MCF 10A (cell line): ENCODE data around the gene GMDS. TPM values are rescaled to one million over a fixed set of nuclear protein-coding genes. Genes with fewer than 3 reads are reported as not detected.

Experiments used
- BruUV-seq: library from RNA; stranded (reverse); fragments of 400-500 nt; replicated peaks from 2 replicates; lab custom pipeline; 2021; lab: Mats Ljungman, UMichigan
- CTCF ChIA-PET: fragments of 300-600 bp; sonication (Branson Sonifier 250); formaldehyde crosslinking; extraction: SDS; loops from one replicate; lab custom pipeline; 2021; ENCODE audit warnings: antibody characterized with exemption, inconsistent platforms; lab: Yijun Ruan, JAX
- POLR2A ChIA-PET: fragments of 300-600, 350-650 bp; sonication (Branson Sonifier 250); formaldehyde crosslinking; extraction: SDS; loops from one replicate; lab custom pipeline; 2020; ENCODE audit warnings: antibody characterized with exemption, inconsistent platforms; lab: Yijun Ruan, JAX
- DNase-seq: peaks from one replicate; pipeline ENCODE4 v3.0.0-alpha.2; 2018; ENCODE audit not compliant: unreplicated experiment
- H3K27ac Mint-ChIP-seq: one replicate; pipeline ENCODE4 v1.8.0; 2022; ENCODE audit warnings: mild to moderate bottlenecking, low read depth, mixed read lengths; ENCODE audit not compliant: unreplicated experiment
- H3K27me3 Mint-ChIP-seq: one replicate; pipeline ENCODE4 v1.8.0; 2022; ENCODE audit warnings: mixed read lengths; ENCODE audit not compliant: insufficient read depth, unreplicated experiment
- H3K36me3 Mint-ChIP-seq: one replicate; pipeline ENCODE4 v1.8.0; 2022; ENCODE audit warnings: mild to moderate bottlenecking, moderate library complexity, mixed read lengths; ENCODE audit not compliant: insufficient read depth, unreplicated experiment
- H3K4me1 Mint-ChIP-seq: one replicate; pipeline ENCODE4 v1.8.0; 2022; ENCODE audit warnings: mixed read lengths; ENCODE audit not compliant: insufficient read depth, unreplicated experiment
- H3K4me3 Mint-ChIP-seq: one replicate; pipeline ENCODE4 v1.8.0; 2022; ENCODE audit warnings: mild to moderate bottlenecking, moderate library complexity, mixed read lengths; ENCODE audit not compliant: unreplicated experiment
- H3K9me3 Mint-ChIP-seq: one replicate; pipeline ENCODE4 v1.8.0; 2022; ENCODE audit warnings: mixed read lengths; ENCODE audit not compliant: unreplicated experiment
- CTCF ChIP-seq: fragments of 200-600 bp; IDR thresholded peaks from one replicate; pipeline ENCODE4 v1.8.0; 2022; ENCODE audit warnings: antibody characterized with exemption, mild to moderate bottlenecking; ENCODE audit not compliant: unreplicated experiment
- intact Hi-C: fragments of 100-400 bp; cut with micrococcal nuclease; formaldehyde crosslinking; loops from 2 replicates; pipeline ENCODE4 v1.14.1; 2022
- total RNA-seq: library from RNA; stranded (reverse); gene quantifications from 2 replicates; pipeline ENCODE4 v1.2.3, GENCODE V29; 2022

GMDS gene
- total RNA-seq, 1 experiment from 2014 or later = 24.9 TPM

- TF ChIP-seq CTCF = no peak
Observed at GRCh38 chr6:2061880-2062279, 183.5 kb downstream of the GMDS start.

GRCh38 chr6:2055911-2056310 lies 189.5 kb downstream of the GMDS start:
- POLR2A ChIA-PET = no interaction called here
- CTCF ChIA-PET = no interaction called here
- no peak for DNase-seq

More at GRCh38 chr6:2061880-2062279, 183.5 kb downstream of the GMDS start:
- no peak overlapping the region for H3K27ac Mint-ChIP-seq
- no peaks in the 10 kb centered on the region for H3K27me3 Mint-ChIP-seq
- ChIA-PET CTCF (no interaction called here), POLR2A (no interaction called here)
- no peaks in the 10 kb centered on the region for H3K9me3 Mint-ChIP-seq
- peaks cover 6% of the 10 kb centered on the region for H3K36me3 Mint-ChIP-seq
- BruUV-seq = no TSS peak
- no peak overlapping the region for H3K4me3 Mint-ChIP-seq
- DNase-seq = no peak
- intact Hi-C loops = no loop called here
- H3K4me1 Mint-ChIP-seq = no peaks in the 10 kb centered on the region

GRCh38 chr6:2055143-2055542 lies 190.3 kb downstream of the GMDS start:
- Mint-ChIP-seq H3K9me3 (no peaks in the 10 kb centered on the region), H3K4me3 (no peak overlapping the region), H3K27ac (no peak overlapping the region), H3K4me1 (no peaks in the 10 kb centered on the region), H3K36me3 (peaks cover 6% of the 10 kb centered on the region), H3K27me3 (no peaks in the 10 kb centered on the region)
- POLR2A ChIA-PET = no interaction called here
- TF ChIP-seq CTCF = no peak
- BruUV-seq = no TSS peak
- CTCF ChIA-PET = interaction anchor here (0.6 kb wide), 1 partner anchor 568 kb away, joined by 3 read pairs; no protein-coding TSS in a partner anchor
- no peak for DNase-seq
- intact Hi-C loops = no loop called here

More at GRCh38 chr6:2055911-2056310, 189.5 kb downstream of the GMDS start:
- Mint-ChIP-seq H3K36me3 (peaks cover 6% of the 10 kb centered on the region), H3K4me1 (no peaks in the 10 kb centered on the region), H3K9me3 (no peaks in the 10 kb centered on the region), H3K27ac (no peak overlapping the region), H3K27me3 (no peaks in the 10 kb centered on the region), H3K4me3 (no peak overlapping the region)
- no peak for TF ChIP-seq CTCF
- BruUV-seq = no TSS peak
- intact Hi-C loops = no loop called here

DNA sequence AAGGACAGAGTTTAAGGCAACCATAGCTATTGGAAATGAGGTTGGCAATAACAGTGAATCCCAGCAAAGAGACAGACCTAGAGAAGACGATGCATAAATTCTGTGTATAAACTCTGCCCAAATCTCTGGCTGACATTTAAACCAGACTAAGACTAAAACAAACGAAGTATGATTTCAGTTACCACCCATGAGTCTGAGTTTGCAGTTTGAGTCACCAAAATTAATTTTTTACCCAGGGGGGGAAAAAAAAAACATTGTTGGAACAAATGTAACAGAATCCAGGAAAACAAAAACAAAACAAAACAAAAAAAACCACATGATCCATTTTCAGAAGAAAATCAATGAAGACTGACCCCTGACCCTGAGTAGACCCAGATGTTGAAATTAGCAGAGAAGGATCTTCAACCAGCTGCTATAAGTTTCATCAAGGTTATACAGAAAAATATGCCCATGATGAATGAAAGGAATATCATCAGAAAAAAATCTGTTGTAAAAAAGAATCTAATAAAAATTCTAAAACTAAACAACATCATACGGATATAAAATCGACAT lies 190.8 kb downstream of the GMDS start:
- no TSS peak for BruUV-seq
- Mint-ChIP-seq H3K27me3 (no peaks in the 10 kb centered on the region), H3K36me3 (peaks cover 6% of the 10 kb centered on the region), H3K4me3 (no peak overlapping the region), H3K27ac (no peak overlapping the region), H3K4me1 (no peaks in the 10 kb centered on the region), H3K9me3 (peaks cover 5% of the 10 kb centered on the region)
- intact Hi-C loops = no loop called here
- TF ChIP-seq CTCF = no peak
- POLR2A ChIA-PET = no interaction called here
- DNase-seq = no peak
- CTCF ChIA-PET = interaction anchor here (0.6 kb wide), 1 partner anchor 568 kb away, joined by 3 read pairs; no protein-coding TSS in a partner anchor
